GM12874 (cell line): ENCODE results near the gene JAKMIP2.

Source experiments
- CTCF ChIP-seq: IDR thresholded peaks from 2 replicates; pipeline ENCODE4 v1.5.1; 2011; ENCODE audit warnings: low read depth, mild to moderate bottlenecking, control low read depth, low read length, moderate library complexity; ENCODE audit not compliant: insufficient read depth

JAKMIP2 gene

DNA sequence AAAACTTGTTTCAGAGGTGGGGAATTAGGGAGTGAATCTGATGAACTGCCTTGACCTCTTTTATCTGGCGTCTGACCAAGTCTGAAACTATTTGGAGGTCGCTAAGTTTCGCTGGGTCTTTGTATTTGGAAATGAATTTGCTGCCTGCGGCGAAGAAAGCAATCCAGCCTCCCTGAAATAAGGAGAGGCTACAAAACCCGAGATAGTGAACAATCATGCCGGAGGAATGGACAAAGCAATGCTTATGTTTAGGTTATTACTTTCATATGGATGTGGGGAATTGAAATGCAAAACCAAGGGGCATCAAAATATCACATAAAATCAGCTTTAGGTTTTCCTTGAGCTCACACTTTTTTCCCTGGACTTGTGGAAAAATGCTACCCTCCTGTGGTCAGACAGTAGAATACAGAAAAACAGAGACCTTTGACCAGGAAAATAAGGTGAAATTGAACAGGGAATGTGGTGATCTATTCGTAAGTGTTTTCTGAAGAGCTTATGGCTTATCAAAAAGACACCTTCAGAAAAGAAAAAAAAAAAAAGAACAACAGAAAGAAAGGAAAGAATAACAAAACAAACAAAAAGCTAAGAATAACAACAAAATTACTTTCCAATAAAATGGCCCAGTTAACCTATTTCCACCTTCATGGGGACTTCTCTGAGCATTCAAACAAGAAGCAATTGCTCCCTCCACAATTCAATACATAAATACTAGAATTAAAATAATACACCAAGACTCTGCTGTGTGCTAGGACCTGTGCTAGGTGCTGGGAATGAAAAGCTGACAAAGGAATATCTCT is 204.1 kb downstream of the JAKMIP2 start:
- TF ChIP-seq CTCF = no peak

DNA sequence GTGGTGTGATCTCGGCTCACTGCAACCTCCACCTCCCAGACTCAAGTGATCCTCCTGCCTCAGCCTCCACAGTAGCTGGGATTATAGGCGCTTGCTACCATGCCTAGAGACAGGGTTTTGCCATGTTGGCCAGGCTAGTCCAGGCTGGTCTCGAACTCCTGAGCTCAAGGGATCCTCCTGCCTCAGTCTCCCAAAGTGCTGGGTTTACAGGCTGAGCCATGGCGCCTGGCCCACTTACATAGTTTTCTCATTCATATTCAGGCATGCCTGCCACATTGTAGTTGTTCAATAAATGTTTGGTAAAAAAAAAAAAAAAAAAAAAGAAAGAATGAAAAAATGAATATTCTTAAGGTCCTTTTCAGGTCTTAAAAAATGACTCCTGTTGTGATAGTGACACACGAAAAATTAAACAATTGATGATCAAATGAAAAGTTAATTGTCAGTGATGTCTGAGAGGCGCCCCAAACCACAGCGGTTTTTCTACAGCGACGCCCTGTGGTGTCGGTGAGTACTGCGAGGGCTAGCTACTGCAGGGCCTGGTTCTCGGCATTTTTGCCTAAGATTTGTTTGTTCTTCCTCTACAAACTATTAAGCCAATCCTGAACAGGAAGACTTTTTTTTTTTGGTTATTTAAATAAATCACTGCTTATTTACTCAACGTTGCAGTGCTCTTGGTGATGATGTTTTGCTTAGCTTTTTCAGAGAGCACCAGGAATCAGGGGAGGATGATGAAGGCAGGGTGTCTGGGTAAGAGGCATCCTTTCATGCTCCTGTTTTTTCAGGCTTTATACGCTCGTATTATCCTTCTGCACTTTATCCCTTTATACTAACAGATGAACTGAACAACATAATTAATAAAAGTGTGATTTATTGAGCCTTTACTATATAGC is 205.6 kb downstream of the JAKMIP2 start:
- peak; percentile 83 for TF ChIP-seq CTCF

- TF ChIP-seq CTCF = no peak
Observed at GRCh38 chr5:147575598-147575997, 206.9 kb downstream of the JAKMIP2 start.

DNA sequence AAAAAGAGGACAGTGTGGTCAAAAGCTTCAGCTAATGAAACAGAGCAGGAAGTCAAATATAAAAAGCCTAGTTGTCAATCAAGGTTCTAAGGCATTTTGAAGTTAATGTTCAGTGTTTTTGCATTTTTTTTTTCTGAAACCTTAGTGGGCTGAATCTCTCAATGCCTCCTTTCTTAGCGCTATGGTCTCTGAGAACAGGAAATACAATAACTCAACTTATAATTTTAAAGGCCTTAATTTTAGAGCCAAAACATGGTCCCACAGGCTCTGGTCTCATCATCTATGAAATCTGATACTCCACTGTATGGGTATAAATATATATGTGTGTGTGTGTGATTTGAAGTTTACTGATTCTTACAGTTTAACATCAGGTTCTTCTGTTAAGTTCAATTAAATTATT is 209.3 kb downstream of the JAKMIP2 start:
- no peak for TF ChIP-seq CTCF

DNA sequence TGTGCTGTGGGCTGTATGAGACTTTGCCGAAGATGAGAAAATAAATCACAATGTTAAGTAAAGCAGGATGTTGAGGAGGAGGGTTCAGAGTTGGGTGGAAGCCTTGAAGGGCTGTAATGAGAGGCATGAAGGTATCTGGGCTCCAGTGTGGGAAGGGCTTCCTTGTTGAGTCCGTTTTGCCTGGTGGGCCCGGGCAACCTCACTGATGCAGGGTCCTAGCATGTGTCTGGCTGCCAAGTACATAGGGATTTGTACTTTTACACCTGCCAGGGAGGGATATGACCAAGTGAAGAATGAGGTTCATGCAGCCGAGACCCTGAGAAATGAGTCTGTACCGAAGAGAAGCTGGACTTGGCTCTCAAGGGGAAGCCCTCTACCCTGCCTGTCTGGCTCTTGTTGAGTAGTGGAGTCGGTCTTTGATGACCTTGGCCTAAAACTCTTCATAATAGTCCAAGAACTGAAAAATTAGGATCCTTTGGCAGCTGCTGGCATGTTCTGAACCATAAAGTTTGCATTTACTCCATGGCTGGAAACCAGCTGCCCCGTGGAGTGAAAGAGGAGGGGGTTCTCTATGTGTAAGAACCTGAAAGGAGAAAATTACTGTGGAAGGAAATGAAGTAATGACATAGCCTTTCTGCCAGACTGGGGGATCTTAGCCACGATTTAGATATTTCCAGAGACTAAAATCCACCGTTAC is 213.7 kb downstream of the JAKMIP2 start:
- TF ChIP-seq CTCF = no peak

GRCh38 chr5:147567917-147568598 is 214.5 kb downstream of the JAKMIP2 start:
- no peak for TF ChIP-seq CTCF

DNA sequence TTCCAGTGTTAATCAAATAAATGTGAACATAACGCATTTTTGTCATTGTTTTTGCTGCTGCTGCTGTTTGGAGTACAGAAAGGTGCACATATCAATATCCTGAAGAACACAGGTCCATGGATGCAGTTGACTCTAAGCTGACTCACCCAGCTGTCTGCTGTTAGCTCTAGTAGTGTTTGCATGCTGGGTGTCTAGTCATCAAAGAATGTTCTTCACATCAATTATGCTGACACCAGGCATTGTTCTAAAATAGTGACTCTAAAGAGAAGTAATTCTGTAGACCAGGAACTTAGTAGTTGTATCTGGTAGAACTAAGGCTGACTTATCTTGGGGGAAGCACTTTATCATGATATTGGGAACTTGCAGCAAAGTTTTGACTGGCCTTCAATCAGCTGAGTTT is 217.0 kb downstream of the JAKMIP2 start:
- TF ChIP-seq CTCF = no peak
